Mucosa of gallbladder (tissue), 1 donor: ENCODE results near the gene DNPH1. TPM values are rescaled to one million over a fixed set of nuclear protein-coding genes. Genes with fewer than 3 reads are reported as not detected.

Experiments used
- DNase-seq: peaks from one replicate; pipeline ENCODE4 v3.0.0-alpha.2; 2020; ENCODE audit warnings: low spot score
- total RNA-seq: library from RNA; stranded (reverse); gene quantifications from one replicate; pipeline ENCODE4 v1.2.1, GENCODE V29; 2021
- donor health status: DM: no; HTN: no; CAD: no.

DNPH1 gene
- total RNA-seq, result 58.2 TPM

- peak; percentile 82 for DNase-seq
Observed at GRCh38 chr6:43228951-43229802, at the start of gene DNPH1. TSS of gene DNPH1 (minus strand) at chr6:43229481. CDS start at chr6:43229456, 25 bp downstream.

GRCh38 chr6:43278524-43279078 is 49.3 kb upstream of the DNPH1 start:
- DNase-seq, result peak; percentile 60

GRCh38 chr6:43277643-43278523 is 48.6 kb upstream of the DNPH1 start:
- peak; percentile 70 for DNase-seq

- no peak for DNase-seq
Observed at GRCh38 chr6:43277306-43277642, 48.0 kb upstream of the DNPH1 start.

- DNase-seq, result no peak
Observed at GRCh38 chr6:43276577-43277305, 47.5 kb upstream of the DNPH1 start.

GRCh38 chr6:43275801-43276576 is 46.7 kb upstream of the DNPH1 start:
- no peak for DNase-seq

GRCh38 chr6:43274916-43275597 is 45.8 kb upstream of the DNPH1 start:
- no peak for DNase-seq

- no peak for DNase-seq
Observed at GRCh38 chr6:43274127-43274915, 45.0 kb upstream of the DNPH1 start.

GRCh38 chr6:43273707-43274106 is 44.4 kb upstream of the DNPH1 start:
- no peak for DNase-seq

GRCh38 chr6:43271944-43272343 is 42.7 kb upstream of the DNPH1 start:
- DNase-seq, result no peak

- DNase-seq, result no peak
Observed at GRCh38 chr6:43271103-43271815, 42.0 kb upstream of the DNPH1 start.

GRCh38 chr6:43269273-43270007 is 40.2 kb upstream of the DNPH1 start:
- no peak for DNase-seq

- no peak for DNase-seq
Observed at GRCh38 chr6:43268782-43269272, 39.5 kb upstream of the DNPH1 start.

GRCh38 chr6:43268355-43268700 is 39.0 kb upstream of the DNPH1 start:
- DNase-seq, result no peak

GRCh38 chr6:43267619-43268354 is 38.5 kb upstream of the DNPH1 start:
- peak; percentile 81 for DNase-seq

- DNase-seq, result no peak
Observed at GRCh38 chr6:43265564-43265963, 36.3 kb upstream of the DNPH1 start.

GRCh38 chr6:43264599-43265145 is 35.4 kb upstream of the DNPH1 start:
- DNase-seq, result no peak
